ENCODE measurements around the gene ASGR1.

GRCh38 chr17:7129311-7129710 is 49.9 kb downstream of the ASGR1 start:
- TF ChIP-seq CTCF (IDR thresholded peaks at IDR 0.05; ENCODE audit: low read depth, low read length) (no peak), EZH2phosphoT487 (IDR thresholded peaks at IDR 0.05; ENCODE audit: low read depth) (no peak)
